GM18517 (cell line): ENCODE results near the gene PPFIA4.

Experiments used
- ATAC-seq: cut with Tn5 transposase; IDR thresholded peaks from one replicate; pipeline ENCODE4 v1.9.1; 2021; ENCODE audit warnings: mild to moderate bottlenecking, moderate library complexity; ENCODE audit not compliant: unreplicated experiment

Gene PPFIA4

GRCh38 chr1:203098445-203098844 lies 72.2 kb downstream of the PPFIA4 start:
- ATAC-seq, result no peak

DNA sequence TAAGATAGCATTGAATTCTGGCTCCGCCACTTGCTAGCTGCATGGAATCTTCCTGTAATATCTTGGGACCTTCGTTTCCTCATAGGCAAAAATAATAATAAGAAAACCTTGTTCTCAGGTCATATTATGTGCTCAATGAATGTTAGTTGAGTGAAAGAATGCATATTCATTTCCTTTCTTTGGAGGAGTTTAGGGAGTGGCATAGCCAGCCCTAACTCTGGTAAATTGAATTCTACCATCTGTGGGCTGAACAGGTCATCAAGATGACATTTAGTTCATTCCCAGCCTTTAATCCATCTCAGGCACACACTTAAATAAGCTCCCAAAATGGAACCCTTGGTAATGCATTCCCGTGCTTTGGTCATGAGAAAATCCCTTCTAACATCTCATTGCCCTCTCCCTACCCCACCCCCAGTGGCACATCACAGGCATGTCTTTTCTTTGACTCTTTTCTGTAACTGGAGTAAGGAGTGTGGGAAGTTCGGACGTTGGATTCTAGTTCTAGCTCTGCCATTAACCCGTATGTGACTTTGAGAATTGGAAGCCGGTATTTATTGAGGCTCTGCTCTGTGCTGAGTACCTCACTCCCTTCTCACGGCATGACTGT lies 72.7 kb downstream of the PPFIA4 start:
- no peak for ATAC-seq

DNA sequence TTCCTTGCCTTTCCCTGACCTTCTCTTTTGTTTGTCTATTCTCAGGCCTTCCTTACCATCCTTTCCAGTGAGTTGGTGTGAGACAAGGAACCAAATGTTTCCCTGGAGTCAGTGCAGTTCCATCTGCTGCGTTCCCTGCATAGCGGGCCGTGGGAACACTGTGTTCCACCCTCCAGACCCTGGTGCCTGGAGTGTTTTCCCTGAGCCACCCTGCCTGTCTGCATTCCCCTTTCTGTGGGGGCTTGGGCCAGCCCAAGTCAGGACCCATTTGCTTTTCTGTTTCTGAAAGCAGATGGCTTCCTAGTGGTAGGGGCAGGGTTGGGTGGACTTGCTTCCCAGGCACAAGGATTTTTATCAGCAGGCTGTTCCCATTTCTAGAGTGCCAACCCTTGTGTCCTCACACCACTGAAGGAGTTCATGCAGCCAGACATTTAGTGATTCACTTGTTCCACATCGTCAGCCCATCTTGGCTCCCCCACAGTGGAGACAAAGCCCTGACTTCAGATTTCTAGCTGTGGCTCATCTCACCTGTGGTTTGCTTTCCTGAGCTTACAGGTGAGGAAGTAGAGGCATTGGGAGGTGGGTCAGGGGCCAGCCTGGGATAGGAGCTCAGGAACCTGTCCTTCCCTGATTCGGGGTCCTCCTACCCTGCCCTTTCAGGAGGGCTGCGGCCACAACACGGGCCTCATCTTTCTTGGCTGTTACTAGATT lies 73.7 kb downstream of the PPFIA4 start:
- no peak for ATAC-seq

GRCh38 chr1:203100516-203100869 lies 74.2 kb downstream of the PPFIA4 start:
- ATAC-seq, result no peak

DNA sequence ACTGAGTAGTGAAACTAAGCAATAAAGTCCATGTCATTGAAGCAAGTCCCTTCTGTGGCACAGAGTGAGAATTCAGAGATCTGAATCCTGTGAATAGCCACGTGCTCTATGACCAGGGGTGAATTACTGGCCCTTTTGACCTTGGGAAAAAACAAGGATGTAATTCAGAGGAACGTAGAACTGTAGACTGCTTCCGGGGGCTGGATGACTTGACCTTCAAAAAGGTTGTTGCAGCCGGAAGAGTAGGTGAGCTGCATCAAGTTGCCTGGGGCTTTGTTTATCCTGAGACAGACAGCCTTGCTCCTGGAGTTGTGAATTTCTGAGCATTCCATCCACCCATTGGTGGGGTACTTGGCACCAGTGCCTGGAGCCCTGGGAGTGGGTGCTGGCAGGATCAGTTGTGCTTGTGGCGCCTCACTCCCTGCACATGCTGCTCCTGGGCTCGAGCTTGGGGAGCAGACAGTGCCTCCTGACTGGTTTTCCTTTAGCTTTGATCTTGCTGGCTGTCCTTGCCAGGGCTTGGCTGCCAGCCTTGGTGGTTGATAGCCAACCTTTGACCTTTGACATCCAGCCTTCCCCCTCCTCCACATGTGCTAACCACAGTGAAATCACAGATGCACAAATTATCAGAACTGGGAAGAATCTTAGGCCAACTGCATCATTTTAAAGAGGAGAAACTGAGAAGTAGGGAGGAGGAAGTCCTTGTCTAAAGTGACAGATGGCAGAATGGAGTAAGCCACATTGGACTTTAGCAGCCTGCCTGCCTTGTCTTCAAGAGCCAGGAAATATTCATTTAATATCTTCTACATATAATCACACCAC lies 75.7 kb downstream of the PPFIA4 start:
- no peak for ATAC-seq

GRCh38 chr1:203103216-203103615 lies 76.9 kb downstream of the PPFIA4 start:
- no peak for ATAC-seq

GRCh38 chr1:203103829-203104495 lies 77.7 kb downstream of the PPFIA4 start:
- no peak for ATAC-seq

DNA sequence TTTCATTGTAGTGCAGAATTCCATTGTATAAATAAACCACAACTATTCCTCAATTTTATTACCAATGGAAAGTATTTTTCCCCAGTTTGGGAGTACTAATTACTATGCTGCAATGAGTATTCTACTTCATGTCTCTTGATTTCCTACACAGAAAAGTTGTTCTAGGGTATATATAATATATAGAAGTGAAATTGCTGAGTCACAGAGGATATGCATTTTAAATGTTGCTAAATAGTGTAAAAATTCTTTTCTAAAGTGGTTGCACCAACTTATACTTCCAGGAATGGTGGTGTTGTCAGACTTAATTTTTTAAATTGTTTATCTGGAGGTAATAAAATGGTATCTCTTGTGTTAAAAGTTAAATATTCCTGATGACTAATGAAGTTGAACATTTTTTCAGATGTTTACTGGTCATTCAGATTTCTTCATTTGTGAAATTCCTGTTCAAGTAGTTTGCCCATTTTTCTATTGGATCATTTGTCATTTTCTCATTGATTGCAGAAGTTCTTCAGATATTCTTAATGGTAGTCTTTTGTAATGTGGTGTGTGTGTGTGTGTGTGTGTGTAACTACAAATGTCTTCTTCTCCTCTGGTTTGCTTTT lies 78.6 kb downstream of the PPFIA4 start:
- ATAC-seq, result no peak

- no peak for ATAC-seq
Measured at GRCh38 chr1:203112475-203112874, 86.2 kb downstream of the PPFIA4 start.

DNA sequence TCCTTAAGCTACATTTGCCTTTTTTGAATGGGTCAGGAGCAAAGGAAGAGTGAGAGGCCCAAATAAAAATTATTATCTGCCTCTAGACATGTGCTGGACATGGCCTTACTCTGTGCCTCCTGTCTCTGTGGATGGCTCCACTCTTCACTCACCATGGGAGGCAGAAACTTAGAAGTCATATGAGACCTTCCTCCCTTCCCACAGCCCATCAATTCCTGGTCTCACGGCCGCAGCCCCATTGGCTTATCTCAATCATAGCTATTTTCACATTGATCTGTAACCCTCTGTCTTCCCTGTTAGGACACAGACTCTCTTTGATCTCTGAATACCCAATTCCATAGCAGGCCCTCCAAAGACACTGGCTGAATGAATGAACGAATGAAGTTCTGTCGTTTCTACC lies 87.0 kb downstream of the PPFIA4 start:
- no peak for ATAC-seq

- ATAC-seq, result no peak
Measured at GRCh38 chr1:203114202-203114601, 87.9 kb downstream of the PPFIA4 start.

GRCh38 chr1:203116091-203116820 lies 90.0 kb downstream of the PPFIA4 start:
- no peak for ATAC-seq

- no peak for ATAC-seq
Measured at GRCh38 chr1:203117611-203118575, 91.6 kb downstream of the PPFIA4 start.

DNA sequence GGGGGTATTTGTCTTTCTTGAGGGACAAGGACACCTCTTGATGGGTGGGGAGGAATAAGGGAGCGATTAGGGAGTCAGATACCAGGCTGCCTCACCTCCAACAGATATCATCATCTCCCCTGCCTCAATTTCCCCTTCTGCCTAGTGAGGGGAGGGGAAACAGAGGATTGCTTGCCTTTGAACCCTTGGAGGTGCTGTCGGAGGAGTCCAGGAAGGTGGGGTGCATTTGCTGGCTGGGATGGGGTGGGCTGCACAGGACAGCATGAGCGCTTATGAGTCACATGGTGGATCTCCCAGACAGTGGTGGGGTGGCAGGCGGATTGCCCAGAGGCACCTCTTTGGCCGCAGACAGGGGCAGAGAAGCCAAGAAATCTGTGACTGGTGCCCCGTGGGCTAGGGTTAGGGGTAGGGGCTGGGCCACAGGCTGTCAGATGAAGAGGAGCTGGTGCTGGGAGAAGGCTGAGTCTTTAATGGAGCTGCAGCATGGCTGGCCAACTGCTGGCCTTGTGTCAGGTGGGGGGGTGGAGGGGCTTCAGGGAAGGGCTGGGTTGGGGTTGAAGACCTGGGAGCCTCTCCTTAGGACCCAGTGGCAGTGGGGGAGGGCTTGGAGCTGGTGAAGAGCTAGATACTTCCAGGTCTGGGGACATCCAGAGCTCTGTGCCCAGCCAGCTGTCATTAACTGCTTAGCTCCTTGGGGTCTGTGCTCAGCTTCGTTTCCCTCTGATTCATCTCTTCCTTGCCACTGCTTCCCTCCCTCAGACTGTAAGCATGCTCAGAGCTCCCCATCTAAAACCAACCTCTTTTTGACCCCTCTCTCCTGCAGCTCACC lies 94.2 kb downstream of the PPFIA4 start:
- no peak for ATAC-seq

DNA sequence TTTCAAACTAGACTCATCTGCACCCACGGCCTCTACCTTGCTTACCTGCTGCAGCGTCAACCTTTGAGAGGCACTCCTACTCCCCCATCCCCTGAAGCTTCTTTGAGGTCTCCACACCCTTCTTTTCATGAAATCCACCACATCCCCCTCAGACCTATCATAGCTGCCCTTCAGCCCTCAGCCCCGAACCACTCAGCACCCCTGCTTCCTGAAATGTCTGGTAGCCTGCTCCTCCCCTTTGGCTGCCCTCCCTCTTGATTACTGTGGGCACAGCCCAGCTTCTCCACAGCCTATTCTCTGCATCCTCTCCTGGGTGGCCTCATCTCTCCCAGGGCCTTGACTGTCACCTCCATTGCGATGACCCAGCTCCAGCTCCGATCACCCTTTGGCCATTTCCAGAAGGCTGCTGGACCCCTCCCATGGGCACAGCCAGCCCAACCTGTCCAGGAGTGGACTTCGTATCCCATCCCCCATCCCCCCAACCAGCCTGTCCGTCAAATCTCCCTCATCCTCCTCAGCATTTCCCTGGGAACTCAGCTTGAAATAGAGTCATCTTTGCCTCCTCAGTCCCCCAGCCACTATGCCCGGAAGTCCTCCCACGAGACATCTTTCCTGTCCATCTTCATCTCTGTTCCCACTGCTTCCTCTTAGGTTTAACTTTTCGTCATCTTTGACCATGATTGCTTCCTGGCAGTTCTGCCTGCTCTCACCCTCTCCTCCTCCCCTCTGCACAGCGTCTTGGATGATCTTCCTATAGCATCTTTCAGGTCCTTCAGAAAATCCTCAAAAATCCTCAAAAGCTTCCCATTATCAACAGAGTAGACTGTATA lies 95.1 kb downstream of the PPFIA4 start:
- no peak for ATAC-seq

- no peak for ATAC-seq
Measured at GRCh38 chr1:203122159-203122558, 95.9 kb downstream of the PPFIA4 start.

- ATAC-seq, result no peak
Measured at GRCh38 chr1:203124011-203124410, 97.7 kb downstream of the PPFIA4 start.
